ENCODE data around the gene IFRD2.

GRCh38 chr3:50249457-50249856 lies 42.8 kb downstream of the IFRD2 start:
- TF ChIP-seq CTCF (IDR thresholded peaks at IDR 0.05) (no peak), SIN3A (IDR thresholded peaks at IDR 0.05; ENCODE audit: borderline replicate concordance, insufficient read depth, low read depth, low read length) (no peak), POLR2AphosphoS5 (IDR thresholded peaks at IDR 0.05; ENCODE audit: low read depth, low read length) (no peak), TCF7L2 (IDR thresholded peaks at IDR 0.05; ENCODE audit: low read depth, low read length) (no peak)

All from Panc1 (cell line).